Mucosa of descending colon (tissue), 3 donors: ENCODE measurements around the gene CUL4A. TPM values are rescaled to one million over a fixed set of nuclear protein-coding genes. Genes with fewer than 3 reads are reported as not detected.
A peak's percentile ranks its signal among the peaks of the same experiment; 100 is the strongest.

Experiments
- ATAC-seq: fragments of 200-7000 bp; cut with Tn5 transposase; one replicate; pipeline ENCODE4 v1.9.1; 2020; ENCODE audit warnings: mild to moderate bottlenecking, moderate library complexity
- DNase-seq, 3 donors: peaks; one replicate each; pipeline ENCODE4 v3.0.0-alpha.2; 2020
- H3K36me3 ChIP-seq: fragments of 200-600 bp; one replicate; pipeline ENCODE4 v1.8.0; 2021; ENCODE audit warnings: low read depth, mild to moderate bottlenecking
- H3K4me1 ChIP-seq: fragments of 200-600 bp; one replicate; pipeline ENCODE4 v1.8.0; 2021; ENCODE audit warnings: low read depth, mild to moderate bottlenecking
- H3K4me3 ChIP-seq: fragments of 200-600 bp; one replicate; pipeline ENCODE4 v1.8.0; 2021; ENCODE audit warnings: mild to moderate bottlenecking
- H3K9me3 ChIP-seq: fragments of 200-600 bp; one replicate; pipeline ENCODE4 v1.8.0; 2021; ENCODE audit warnings: mild to moderate bottlenecking
- CTCF ChIP-seq: fragments of 200-600 bp; IDR thresholded peaks from one replicate; pipeline ENCODE4 v1.8.0; 2022; ENCODE audit warnings: antibody characterized with exemption, mild to moderate bottlenecking
- intact Hi-C, 2 donors: fragments of 100-400 bp; cut with DNase I in 1 of 2; cut with micrococcal nuclease in 1 of 2; formaldehyde crosslinking; loops; one replicate each; pipeline versions ENCODE4 v1.11.0 to v1.11.1; 2022; cut with DNase I, micrococcal nuclease
- total RNA-seq, 3 donors: library from RNA; stranded (reverse); fragmentation: NEBNext Ultra II Directional in 2 of 3; extraction: Animal tissue kit (Norgen Biotek cat#: 25700) in 2 of 3; gene quantifications; one replicate each; pipeline versions ENCODE4 v1.2.1 to v1.2.4, GENCODE V29; 2021 to 2023
- donor health status: DM: no; HTN: no; CAD: no; lungs with moderate emphysema.
- donor health status: DM: no; HTN: no; CAD: no.
- donor health status: DM: no; HTN: yes; CAD: no.

CUL4A gene
- total RNA-seq, 3 donors from 2014 or later: 57.2 to 71.8 (median 59.8) TPM

DNA sequence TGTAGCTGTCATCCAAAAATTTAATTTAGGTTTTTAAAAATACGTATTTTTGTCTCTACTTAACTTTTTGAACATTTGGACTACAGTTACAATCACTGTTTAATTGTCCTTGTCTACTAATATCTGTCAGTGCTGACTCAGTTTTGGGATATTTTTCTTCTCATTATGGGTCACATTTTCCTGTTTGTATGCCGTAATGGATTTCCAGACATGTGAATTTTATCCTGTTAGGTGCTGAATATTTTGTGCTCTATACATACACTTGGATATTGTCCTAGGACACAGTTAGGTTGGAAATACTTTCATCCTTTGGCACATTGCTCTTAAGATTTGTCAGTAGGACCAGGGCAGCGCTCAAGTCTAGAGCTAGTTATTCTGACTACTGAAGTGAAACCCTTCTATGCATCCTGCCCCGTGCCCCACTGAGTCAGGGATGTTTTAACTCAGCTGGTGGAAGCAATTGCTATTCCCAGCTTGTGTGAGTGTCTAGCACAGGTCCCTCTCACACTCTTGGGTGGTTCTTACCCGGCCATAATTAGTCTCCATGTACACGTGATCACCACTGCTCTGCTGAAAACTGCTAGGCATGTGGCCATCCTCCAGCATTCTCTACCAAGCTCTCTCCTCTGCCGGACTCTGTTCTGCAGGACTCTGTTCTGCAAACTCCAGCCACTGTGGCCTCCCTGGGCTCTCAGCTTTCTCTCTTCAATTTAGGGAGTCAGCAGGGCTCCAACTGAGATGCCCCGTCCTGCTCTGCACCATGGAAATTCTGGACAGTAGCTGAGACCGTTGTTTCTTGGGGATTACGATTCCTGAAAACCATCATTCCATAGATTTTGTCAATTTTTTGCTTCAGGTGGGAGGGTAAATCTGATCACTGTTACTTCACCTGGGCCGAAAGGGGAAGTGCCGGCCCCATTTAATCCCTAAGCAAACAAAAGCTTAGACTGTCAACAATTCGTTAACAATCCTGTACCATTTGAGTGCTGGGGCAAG is 39.8 kb upstream of the CUL4A start:
- DNase-seq: no peak
- Histone ChIP-seq H3K4me1 (peaks cover 2% of the 10 kb centered on the region), H3K9me3 (no peaks in the 10 kb centered on the region), H3K4me3 (no peak overlapping the region), H3K36me3 (no peaks in the 10 kb centered on the region)
- intact Hi-C loops: no loop called here
- peak; percentile 48 for ATAC-seq
- no peak for TF ChIP-seq CTCF

DNA sequence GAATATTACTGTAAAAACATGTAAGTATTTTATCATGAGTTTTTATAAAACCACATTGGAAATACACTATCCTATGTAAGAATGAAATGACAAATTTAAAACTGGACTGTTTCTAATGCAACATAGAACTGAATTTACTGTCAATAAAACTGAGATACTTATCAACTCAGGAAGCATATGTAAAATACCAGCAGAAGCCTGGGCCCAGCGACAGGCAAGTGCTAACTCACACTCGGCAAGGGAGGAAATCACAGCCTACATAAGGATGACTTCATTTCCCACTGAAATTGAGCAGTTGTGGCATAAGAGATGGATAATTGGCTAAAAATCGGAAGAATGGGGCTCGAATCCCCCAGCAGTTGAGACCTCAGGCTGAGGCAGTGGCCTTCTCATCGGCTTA is 38.9 kb upstream of the CUL4A start:
- ATAC-seq: peak; percentile 43
- TF ChIP-seq CTCF: no peak
- no peak for DNase-seq
- H3K36me3 ChIP-seq: no peaks in the 10 kb centered on the region
- no peaks in the 10 kb centered on the region for H3K9me3 ChIP-seq
- peaks cover 2% of the 10 kb centered on the region for H3K4me1 ChIP-seq
- H3K4me3 ChIP-seq: no peak overlapping the region
- intact Hi-C loops: no loop called here

DNA sequence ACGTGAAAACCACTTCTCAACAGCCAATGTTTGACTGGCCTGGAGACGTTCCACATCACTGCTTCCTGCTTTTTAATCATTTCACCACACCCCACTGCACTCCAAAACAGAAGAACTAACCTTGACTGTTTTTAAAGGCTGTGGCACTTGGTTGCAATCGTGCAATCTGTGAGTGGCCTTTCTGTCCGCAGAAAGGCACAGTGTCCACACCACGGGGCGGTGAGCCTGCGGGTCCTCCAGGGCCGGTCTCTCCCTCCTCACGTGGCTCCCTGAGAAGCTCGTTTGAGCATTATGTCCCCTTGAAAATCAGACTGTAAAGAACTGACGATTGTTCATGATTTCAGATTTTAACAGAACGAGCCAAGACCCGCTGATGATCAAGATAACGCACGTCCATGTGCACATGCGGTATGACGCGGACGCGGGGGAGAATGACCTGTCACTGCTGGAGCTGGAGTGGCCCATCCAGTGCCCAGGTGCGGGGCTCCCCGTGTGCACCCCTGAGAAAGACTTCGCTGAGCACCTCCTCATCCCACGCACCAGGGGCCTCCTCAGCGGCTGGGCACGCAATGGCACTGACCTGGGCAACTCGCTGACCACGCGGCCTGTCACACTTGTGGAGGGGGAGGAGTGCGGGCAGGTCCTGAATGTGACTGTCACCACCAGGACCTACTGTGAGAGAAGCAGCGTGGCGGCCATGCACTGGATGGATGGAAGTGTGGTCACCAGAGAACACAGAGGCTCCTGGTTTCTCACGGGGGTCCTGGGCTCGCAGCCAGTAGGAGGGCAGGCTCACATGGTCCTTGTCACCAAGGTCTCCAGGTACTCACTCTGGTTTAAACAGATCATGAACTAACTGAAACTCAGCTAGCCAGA is 37.9 kb upstream of the CUL4A start:
- no peak for DNase-seq
- TF ChIP-seq CTCF: no peak
- Histone ChIP-seq H3K36me3 (no peaks in the 10 kb centered on the region), H3K4me3 (no peak overlapping the region), H3K9me3 (no peaks in the 10 kb centered on the region), H3K4me1 (peaks cover 3% of the 10 kb centered on the region)
- ATAC-seq: no peak
- intact Hi-C loops: no loop called here

DNA sequence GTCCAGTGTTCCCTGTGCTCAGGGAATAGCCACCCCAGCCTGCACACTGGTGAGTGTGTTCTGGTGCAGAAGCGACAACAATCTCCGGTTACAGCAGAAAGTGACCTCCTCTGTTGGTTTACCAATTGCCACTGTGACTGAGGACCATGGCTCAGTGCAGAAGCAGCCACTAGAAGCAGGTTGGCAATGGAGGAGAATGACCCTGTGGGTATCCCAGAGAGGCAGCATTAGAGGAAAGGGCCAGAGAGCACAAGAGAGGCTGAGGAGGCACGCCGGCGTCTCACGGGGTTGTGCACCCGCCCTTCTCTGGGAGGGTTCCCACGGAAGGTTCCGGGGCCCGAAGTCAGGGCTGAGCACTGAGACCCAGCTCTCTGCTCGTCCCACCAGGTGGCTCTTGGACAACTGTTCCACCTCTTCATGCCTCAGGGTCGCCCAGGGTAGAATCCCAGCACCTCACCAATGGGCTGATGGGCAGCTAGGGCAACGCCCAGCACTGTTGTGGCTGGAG is 36.9 kb upstream of the CUL4A start:
- Histone ChIP-seq H3K9me3 (no peaks in the 10 kb centered on the region), H3K36me3 (no peaks in the 10 kb centered on the region), H3K4me1 (peaks cover 4% of the 10 kb centered on the region), H3K4me3 (no peak overlapping the region)
- no peak for DNase-seq
- no peak for TF ChIP-seq CTCF
- intact Hi-C loops: no loop called here
- no peak for ATAC-seq

GRCh38 chr13:113176280-113176679 is 33.1 kb upstream of the CUL4A start:
- H3K4me1 ChIP-seq: peaks cover 3% of the 10 kb centered on the region
- H3K9me3 ChIP-seq: no peaks in the 10 kb centered on the region
- TF ChIP-seq CTCF: no peak
- no peak overlapping the region for H3K4me3 ChIP-seq
- H3K36me3 ChIP-seq: peaks cover 6% of the 10 kb centered on the region
- ATAC-seq (peak; percentile 92), DNase-seq (no peak)
- intact Hi-C loops: no loop called here
